B cell (primary cell): Measurements from ENCODE around the gene SMOC1.

Experiments
- CTCF ChIP-seq: fragments of 200-600 bp; IDR thresholded peaks from one replicate; pipeline ENCODE4 v1.8.0; 2022; ENCODE audit warnings: antibody characterized with exemption, mild to moderate bottlenecking
- EZH2 ChIP-seq: IDR thresholded peaks from 2 replicates; pipeline ENCODE4 v1.6.1; 2012; ENCODE audit warnings: borderline replicate concordance, low read depth, mild to moderate bottlenecking, moderate library complexity, low read length; ENCODE audit not compliant: insufficient read depth, poor library complexity, severe bottlenecking

- no peak for TF ChIP-seq CTCF
- no peak for TF ChIP-seq EZH2
Observed at GRCh38 chr14:69996216-69996615, 117.0 kb downstream of the SMOC1 start.
